Stomach (tissue), 4 donors: ENCODE data around the gene DZIP1.

Experiments used
- CTCF ChIP-seq, 7 experiments: fragments of 450-650 bp in 4 of 7; fragments of 200-600 bp in 3 of 7; sonication (generic) in 3 of 7; IDR thresholded peaks; one replicate each; pipeline ENCODE4 v1.5.1; 2016 to 2019; ENCODE audit warnings: antibody characterized with exemption in 7 of 7, control low read depth in 2 of 7, mild to moderate bottlenecking in 1 of 7
- POLR2A ChIP-seq, 4 donors: fragments of 450-650 bp; IDR thresholded peaks; one replicate each; pipeline ENCODE4 v1.6.1; 2016; ENCODE audit warnings: antibody characterized with exemption in 4 of 4, control low read depth in 2 of 4, mild to moderate bottlenecking in 1 of 4, moderate library complexity in 1 of 4

GRCh38 chr13:95604556-95604915 lies 40.0 kb downstream of the DZIP1 start:
- TF ChIP-seq CTCF (IDR thresholded peaks at IDR 0.05): no peak
- no peak for TF ChIP-seq POLR2A (IDR thresholded peaks at IDR 0.05)
